GM12891 (cell line): ENCODE data around the gene KCNJ9.

Experiments used
- POLR2A ChIP-seq: IDR thresholded peaks from 2 replicates; pipeline ENCODE4 v1.6.1; 2011; ENCODE audit warnings: low read depth, low read length, control low read depth
- POLR2AphosphoS5 ChIP-seq: IDR thresholded peaks from 2 replicates; pipeline ENCODE4 v1.6.1; 2011; ENCODE audit warnings: low read depth, low read length, control low read depth
- SPI1 ChIP-seq: IDR thresholded peaks from 2 replicates; pipeline ENCODE4 v1.6.1; 2011; ENCODE audit warnings: low read depth, low read length, control low read depth
- TAF1 ChIP-seq: IDR thresholded peaks from 2 replicates; pipeline ENCODE4 v1.6.1; 2011; ENCODE audit warnings: low read depth, low read length, control low read depth

DNA sequence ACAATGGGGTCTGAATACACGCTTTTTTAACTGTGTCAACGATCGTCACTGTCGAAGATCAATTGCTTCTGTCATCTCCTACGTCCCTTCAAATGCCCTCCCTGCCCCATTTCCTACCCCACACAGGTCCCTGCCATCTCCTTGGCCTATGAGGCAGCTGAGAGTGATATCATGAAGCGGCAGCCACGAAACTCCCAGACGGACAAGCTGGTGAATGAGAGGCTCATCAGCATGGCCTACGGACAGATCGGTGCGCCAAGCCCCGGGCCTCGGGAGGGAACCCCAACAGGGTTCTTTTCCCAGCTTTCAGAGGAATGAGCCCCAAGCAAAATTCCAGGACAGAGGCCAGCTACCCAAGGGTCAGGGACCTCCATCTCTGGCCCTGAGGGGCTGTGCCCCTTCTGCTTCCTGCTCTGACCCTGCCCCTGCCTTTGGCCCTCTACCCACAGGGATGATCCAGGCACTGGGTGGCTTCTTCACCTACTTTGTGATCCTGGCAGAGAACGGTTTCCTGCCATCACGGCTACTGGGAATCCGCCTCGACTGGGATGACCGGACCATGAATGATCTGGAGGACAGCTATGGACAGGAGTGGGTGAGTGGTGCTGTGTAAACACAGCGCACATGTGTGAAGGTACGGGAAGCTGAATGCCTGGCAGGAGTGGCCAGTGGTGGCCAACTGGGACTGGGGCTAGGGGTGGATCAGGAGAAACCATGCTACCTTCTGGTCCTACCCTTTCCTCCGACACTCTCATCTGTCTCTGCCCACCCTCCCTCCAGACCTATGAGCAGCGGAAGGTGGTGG, 55.0 kb downstream of the KCNJ9 start:
- TF ChIP-seq POLR2AphosphoS5 = no peak
- TF ChIP-seq SPI1 = no peak
- TF ChIP-seq POLR2A = no peak
- TF ChIP-seq TAF1 = no peak
